ENCODE data around the gene ANKH. TPM values are rescaled to one million over a fixed set of nuclear protein-coding genes. Genes with fewer than 3 reads are reported as not detected.
A peak's percentile ranks its signal among the peaks of the same experiment; 100 is the strongest.

ANKH gene
- total and polyA plus RNA-seq, 8 donors = 3.6 to 115 (median 14.3) TPM

DNA sequence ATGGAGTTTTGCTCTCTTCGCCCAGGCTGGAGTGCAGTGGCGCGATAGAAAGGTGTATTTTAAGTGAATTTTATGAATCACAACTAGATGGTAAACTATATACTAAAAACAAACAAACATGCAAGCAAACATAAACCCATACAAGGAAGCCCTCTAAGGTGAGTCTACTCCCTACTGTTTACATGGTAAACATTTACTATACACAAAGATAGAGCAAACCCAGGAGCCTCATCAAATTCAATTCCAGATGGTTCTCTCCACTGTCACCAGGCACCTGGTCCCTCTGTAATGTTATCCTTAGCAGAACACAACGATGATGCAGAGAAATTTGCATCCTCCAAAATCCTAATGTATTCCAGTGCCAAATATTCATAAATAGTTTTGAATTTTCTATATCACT lies 17.9 kb downstream of the ANKH start:
- intact Hi-C loops (cut with DNase I; ENCODE audit: low total_unique reads) = no loop called here
- TF ChIP-seq POLR2A (IDR thresholded peaks at IDR 0.05) = no peak
- TF ChIP-seq, protein P1, sequence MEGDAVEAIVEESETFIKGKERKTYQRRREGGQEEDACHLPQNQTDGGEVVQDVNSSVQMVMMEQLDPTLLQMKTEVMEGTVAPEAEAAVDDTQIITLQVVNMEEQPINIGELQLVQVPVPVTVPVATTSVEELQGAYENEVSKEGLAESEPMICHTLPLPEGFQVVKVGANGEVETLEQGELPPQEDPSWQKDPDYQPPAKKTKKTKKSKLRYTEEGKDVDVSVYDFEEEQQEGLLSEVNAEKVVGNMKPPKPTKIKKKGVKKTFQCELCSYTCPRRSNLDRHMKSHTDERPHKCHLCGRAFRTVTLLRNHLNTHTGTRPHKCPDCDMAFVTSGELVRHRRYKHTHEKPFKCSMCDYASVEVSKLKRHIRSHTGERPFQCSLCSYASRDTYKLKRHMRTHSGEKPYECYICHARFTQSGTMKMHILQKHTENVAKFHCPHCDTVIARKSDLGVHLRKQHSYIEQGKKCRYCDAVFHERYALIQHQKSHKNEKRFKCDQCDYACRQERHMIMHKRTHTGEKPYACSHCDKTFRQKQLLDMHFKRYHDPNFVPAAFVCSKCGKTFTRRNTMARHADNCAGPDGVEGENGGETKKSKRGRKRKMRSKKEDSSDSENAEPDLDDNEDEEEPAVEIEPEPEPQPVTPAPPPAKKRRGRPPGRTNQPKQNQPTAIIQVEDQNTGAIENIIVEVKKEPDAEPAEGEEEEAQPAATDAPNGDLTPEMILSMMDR (IDR thresholded peaks at IDR 0.05) = no peak
- no peak for TF ChIP-seq EP300 (IDR thresholded peaks at IDR 0.05)
- TF ChIP-seq POLR2AphosphoS5 (IDR thresholded peaks at IDR 0.05) = no peak
- no peaks in the 10 kb centered on the region for H3K27me3 ChIP-seq

DNA sequence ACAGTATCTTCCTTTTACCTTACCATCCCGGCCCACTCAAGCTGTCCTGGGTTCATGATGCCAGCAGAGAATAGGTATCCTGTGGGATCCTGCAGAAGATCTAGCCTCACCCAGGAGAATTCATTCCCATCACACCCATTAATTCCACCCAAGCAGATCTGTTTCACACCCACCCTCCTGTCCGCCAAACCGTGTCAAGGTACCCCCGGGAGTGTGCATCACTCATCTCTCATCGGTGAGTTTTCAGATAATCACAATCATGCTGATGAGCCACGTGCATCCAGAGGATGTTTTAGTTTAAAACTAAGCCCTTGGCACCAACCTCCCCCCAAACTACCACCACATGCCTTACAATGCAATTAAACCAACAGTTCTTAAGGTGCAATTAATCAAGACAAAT lies 18.8 kb downstream of the ANKH start:
- Histone ChIP-seq H3K4me3 (no peak overlapping the region), H3K27ac (no peak overlapping the region), H3K36me3 (peaks cover 0 to 12% (median 0%) of the 10 kb centered on the region in 4 donors), H3K9me3 (no peaks in the 10 kb centered on the region), H3K27me3 (no peaks in the 10 kb centered on the region), H3K4me1 (peaks cover 0 to 15% (median 4%) of the 10 kb centered on the region in 4 donors)
- intact Hi-C loops (cut with DNase I; ENCODE audit: low total_unique reads) = no loop called here
- WGBS, 5 donors = 84 to 95% (median 94%) methylated on average over 6 of the region's 6 CpGs
- no peak for DNase-seq
- TF ChIP-seq POLR2AphosphoS5 (IDR thresholded peaks at IDR 0.05) (no peak), POLR2A (IDR thresholded peaks at IDR 0.05) (no peak)

More for the DNA sequence above, 17.9 kb downstream of the ANKH start:
- Histone ChIP-seq H3K4me3 (no peak overlapping the region), H3K9me3 (no peaks in the 10 kb centered on the region), H3K4me1 (peaks cover 0 to 15% (median 4%) of the 10 kb centered on the region in 4 donors), H3K36me3 (peaks cover 0 to 3% (median 0%) of the 10 kb centered on the region in 4 donors), H3K27ac (no peak overlapping the region)
- no peak for DNase-seq
- 85 to 94% (median 89%) methylated on average over 4 of the region's 4 CpGs for WGBS, 5 donors

DNA sequence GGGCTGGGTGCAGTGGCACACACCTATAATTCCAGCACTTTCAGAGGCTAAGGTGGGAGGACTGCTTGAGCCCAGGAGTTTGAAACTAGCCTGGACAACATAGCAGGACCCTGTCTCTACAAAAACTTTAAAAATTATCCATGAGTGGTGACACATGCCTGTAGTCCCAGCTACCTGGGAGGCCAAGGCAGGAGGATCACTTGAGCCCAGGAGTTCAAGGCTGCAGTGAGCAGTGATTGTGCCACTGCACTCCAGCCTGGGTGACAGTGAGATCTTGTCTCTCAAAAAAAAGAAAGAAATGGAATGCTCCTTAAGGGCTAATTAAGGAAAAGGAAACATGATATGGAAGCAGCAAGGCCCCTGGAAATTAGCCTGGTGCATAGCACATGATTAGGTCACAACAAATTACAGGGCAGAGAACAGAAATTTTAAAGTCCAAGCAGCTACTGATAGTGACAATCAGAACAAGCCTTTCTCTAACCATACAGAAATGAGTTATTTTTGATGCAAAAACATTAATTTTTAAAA lies 19.5 kb downstream of the ANKH start:
- Histone ChIP-seq H3K4me3 (no peak overlapping the region), H3K27ac (no peak overlapping the region), H3K36me3 (peaks cover 0 to 18% (median 0%) of the 10 kb centered on the region in 4 donors), H3K27me3 (no peaks in the 10 kb centered on the region), H3K9me3 (no peaks in the 10 kb centered on the region), H3K4me1 (peaks cover 0 to 15% (median 4%) of the 10 kb centered on the region in 4 donors)
- DNase-seq = no peak
- TF ChIP-seq, protein P1 (IDR thresholded peaks at IDR 0.05) = no peak
- no peak for TF ChIP-seq POLR2AphosphoS5 (IDR thresholded peaks at IDR 0.05)
- TF ChIP-seq POLR2A (IDR thresholded peaks at IDR 0.05) = no peak
- no peak for TF ChIP-seq EP300 (IDR thresholded peaks at IDR 0.05)
- intact Hi-C loops (cut with DNase I; ENCODE audit: low total_unique reads) = no loop called here

DNA sequence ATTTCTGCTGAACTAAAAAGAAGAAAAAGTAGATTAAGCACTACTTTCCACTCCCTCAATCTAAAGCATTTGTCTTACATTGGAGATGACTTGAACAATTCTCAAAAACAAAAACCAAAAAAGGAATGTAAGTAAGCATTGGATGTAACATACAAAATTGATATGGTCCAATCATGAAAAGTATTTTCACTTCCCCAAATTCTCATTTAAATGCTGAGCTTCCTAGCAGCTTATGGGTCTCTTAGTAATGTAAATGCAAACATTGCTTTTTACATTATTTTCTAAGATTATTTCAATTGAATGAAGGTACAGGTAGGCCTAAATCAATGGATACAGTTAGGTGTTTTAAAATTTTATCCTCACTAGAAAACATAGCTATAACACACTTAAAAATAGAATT lies 20.0 kb downstream of the ANKH start:
- no peak overlapping the region for H3K27ac ChIP-seq
- TF ChIP-seq POLR2A (IDR thresholded peaks at IDR 0.05) = no peak
- no peak for TF ChIP-seq EP300 (IDR thresholded peaks at IDR 0.05)
- TF ChIP-seq, protein P1 (IDR thresholded peaks at IDR 0.05) = no peak
- no peak for TF ChIP-seq POLR2AphosphoS5 (IDR thresholded peaks at IDR 0.05)
- H3K36me3 ChIP-seq = peaks cover 0 to 18% (median 0%) of the 10 kb centered on the region in 4 donors
- intact Hi-C loops (cut with DNase I; ENCODE audit: low total_unique reads) = no loop called here
- DNase-seq = no peak
- no peak overlapping the region for H3K4me3 ChIP-seq
- no peaks in the 10 kb centered on the region for H3K27me3 ChIP-seq
- H3K4me1 ChIP-seq = peaks cover 0 to 15% (median 4%) of the 10 kb centered on the region in 4 donors
- H3K9me3 ChIP-seq = no peaks in the 10 kb centered on the region

DNA sequence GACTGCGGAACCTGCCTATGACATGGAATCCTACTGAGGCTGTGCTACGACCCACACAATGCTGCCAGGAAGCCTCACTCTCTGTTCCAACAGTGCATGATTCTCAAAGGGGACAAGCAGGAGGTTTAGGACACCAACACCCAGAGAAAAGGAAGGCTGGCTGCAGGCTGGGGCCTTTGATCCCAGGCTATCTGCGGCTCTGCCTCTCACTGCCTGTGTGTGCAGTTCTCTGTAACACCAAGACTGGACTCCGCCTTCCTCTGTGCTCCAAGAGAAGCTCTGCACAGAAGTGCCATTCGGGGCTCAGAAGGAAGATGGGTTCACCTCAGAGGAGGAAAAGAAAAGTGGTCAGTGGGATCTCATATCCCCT lies 20.5 kb downstream of the ANKH start:
- peaks cover 0 to 15% (median 4%) of the 10 kb centered on the region in 4 donors for H3K4me1 ChIP-seq
- no peaks in the 10 kb centered on the region for H3K27me3 ChIP-seq
- H3K27ac ChIP-seq = no peak overlapping the region
- H3K9me3 ChIP-seq = no peaks in the 10 kb centered on the region
- intact Hi-C loops (cut with DNase I; ENCODE audit: low total_unique reads) = no loop called here
- WGBS, 5 donors = 36 to 46% (median 43%) methylated on average over 5 of the region's 5 CpGs
- TF ChIP-seq EP300 (IDR thresholded peaks at IDR 0.05) = no peak
- TF ChIP-seq, protein P1 (IDR thresholded peaks at IDR 0.05) = no peak
- no peak for TF ChIP-seq POLR2A (IDR thresholded peaks at IDR 0.05)
- TF ChIP-seq POLR2AphosphoS5 (IDR thresholded peaks at IDR 0.05) = no peak
- H3K4me3 ChIP-seq = no peak overlapping the region
- peak in 1 of 2 donors; percentile 30 for DNase-seq
- peaks cover 0 to 18% (median 0%) of the 10 kb centered on the region in 4 donors for H3K36me3 ChIP-seq
